Activated CD4-positive, alpha-beta memory T cell treated with anti-CD3 and anti-CD28 coated beads for 36 hours (primary cell): ENCODE data around the gene YIPF4. TPM values are rescaled to one million over a fixed set of nuclear protein-coding genes. Genes with fewer than 3 reads are reported as not detected.
A peak's percentile ranks its signal among the peaks of the same experiment; 100 is the strongest.
"Not testable (repeated sequence)": the region's sequence is repeated elsewhere in the genome, so short reads cannot be mapped to it uniquely, and the experiment has no call there.

Experiments
- CTCF ChIA-PET: fragments of 350-600 bp; sonication (Branson Sonifier 250); formaldehyde crosslinking; loops from one replicate; lab custom pipeline; 2021; ENCODE audit warnings: antibody characterized with exemption, inconsistent platforms; lab: Charles Lee
- POLR2A ChIA-PET: fragments of 350-600 bp; sonication (Branson Sonifier 250); formaldehyde crosslinking; loops from one replicate; lab custom pipeline; 2021; ENCODE audit warnings: antibody characterized with exemption; lab: Charles Lee
- DNase-seq: peaks from one replicate; pipeline ENCODE4 v3.0.0-alpha.2; 2020
- H3K27ac Mint-ChIP-seq: one replicate; pipeline ENCODE4 v1.8.0; 2021; ENCODE audit warnings: mixed read lengths
- H3K27me3 Mint-ChIP-seq: one replicate; pipeline ENCODE4 v1.8.0; 2021; ENCODE audit warnings: mixed read lengths
- H3K36me3 Mint-ChIP-seq: one replicate; pipeline ENCODE4 v1.8.0; 2021; ENCODE audit warnings: mixed read lengths
- H3K4me1 Mint-ChIP-seq: one replicate; pipeline ENCODE4 v1.8.0; 2021; ENCODE audit warnings: low read depth, mixed read lengths
- H3K4me3 Mint-ChIP-seq: one replicate; pipeline ENCODE4 v1.8.0; 2021; ENCODE audit warnings: mild to moderate bottlenecking, mixed read lengths
- H3K9me3 Mint-ChIP-seq: one replicate; pipeline ENCODE4 v1.8.0; 2021; ENCODE audit warnings: mixed read lengths
- intact Hi-C: fragments of 100-400 bp; cut with micrococcal nuclease; formaldehyde crosslinking; loops from one replicate; pipeline ENCODE4 v1.15.1; 2023
- total RNA-seq, 2 experiments: library from RNA; stranded (reverse); gene quantifications; one replicate each; pipeline ENCODE4 v1.2.3, GENCODE V29; 2021

The YIPF4 gene
- total RNA-seq, 2 experiments from 2014 or later = 43.5 to 44.3 TPM

DNA sequence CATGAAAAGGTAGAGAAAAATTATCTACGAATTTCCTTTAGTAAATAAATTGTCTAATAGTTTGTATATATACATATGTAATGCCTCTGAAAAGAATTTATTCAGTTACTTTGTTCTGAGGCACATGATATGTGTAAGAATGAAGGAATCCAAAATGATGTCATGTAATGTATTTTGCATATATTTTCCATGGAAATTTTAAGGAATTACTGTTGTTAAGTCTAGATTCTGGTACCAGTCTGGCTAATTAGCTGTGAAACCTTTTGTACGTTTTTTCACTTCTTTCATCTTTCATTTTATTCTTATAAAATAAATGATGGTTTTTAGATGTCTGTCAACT, 12.3 kb downstream of the YIPF4 start:
- intact Hi-C loops = no loop called here
- no peak overlapping the region for H3K27ac Mint-ChIP-seq
- H3K9me3 Mint-ChIP-seq = no peaks in the 10 kb centered on the region
- no peak overlapping the region for H3K4me3 Mint-ChIP-seq
- DNase-seq = no peak
- peaks cover 30% of the 10 kb centered on the region for H3K4me1 Mint-ChIP-seq
- ChIA-PET CTCF (no interaction called here), POLR2A (no interaction called here)
- peaks cover 12% of the 10 kb centered on the region for H3K36me3 Mint-ChIP-seq
- H3K27me3 Mint-ChIP-seq = no peaks in the 10 kb centered on the region

DNA sequence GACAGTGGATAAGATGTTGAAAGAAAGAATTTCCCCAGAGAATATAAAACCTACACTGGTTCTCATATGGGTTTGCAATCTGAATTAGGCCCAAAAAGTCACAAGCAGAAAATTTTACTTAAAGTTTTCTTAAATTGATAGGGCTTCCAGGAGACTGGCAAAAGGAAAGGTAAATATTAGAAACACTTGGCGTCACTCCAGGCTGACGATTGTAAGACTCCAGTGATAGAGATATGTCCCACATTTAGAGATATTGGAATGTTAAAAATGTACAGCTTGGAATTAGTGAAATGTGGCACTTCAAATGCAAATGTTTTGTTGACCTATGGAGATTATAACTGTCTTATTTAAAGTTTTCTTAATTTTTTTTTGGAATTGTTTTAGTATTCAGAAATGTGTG, 14.0 kb downstream of the YIPF4 start:
- POLR2A ChIA-PET = no interaction called here
- no peaks in the 10 kb centered on the region for H3K9me3 Mint-ChIP-seq
- H3K36me3 Mint-ChIP-seq = peaks cover 13% of the 10 kb centered on the region
- intact Hi-C loops = no loop called here
- H3K27ac Mint-ChIP-seq = no peak overlapping the region
- peaks cover 23% of the 10 kb centered on the region for H3K4me1 Mint-ChIP-seq
- H3K27me3 Mint-ChIP-seq = no peaks in the 10 kb centered on the region
- H3K4me3 Mint-ChIP-seq = no peak overlapping the region
- CTCF ChIA-PET = no interaction called here
- DNase-seq = no peak

DNA sequence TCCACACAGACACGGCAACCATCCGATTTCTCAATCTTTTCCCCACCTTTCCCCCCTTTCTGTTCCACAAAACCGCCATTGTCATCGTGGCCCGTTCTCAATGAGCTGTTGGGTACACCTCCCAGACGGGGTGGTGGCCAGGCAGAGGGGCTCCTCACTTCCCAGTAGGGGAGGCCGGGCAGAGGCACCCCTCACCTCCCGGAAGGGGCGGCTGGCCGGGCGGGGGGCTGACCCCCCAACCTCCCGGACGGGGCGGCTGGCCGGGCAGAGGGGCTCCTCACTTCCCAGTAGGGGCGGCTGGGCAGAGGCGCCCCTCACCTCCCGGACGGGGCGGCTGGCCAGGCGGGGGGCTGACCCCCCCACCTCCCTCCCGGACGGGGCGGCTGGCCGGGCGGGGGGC, 15.8 kb downstream of the YIPF4 start:
- POLR2A ChIA-PET, CTCF ChIA-PET, H3K27me3 Mint-ChIP-seq, H3K27ac Mint-ChIP-seq, intact Hi-C loops, H3K9me3 Mint-ChIP-seq, H3K4me3 Mint-ChIP-seq, DNase-seq: not testable (repeated sequence)
- Mint-ChIP-seq H3K36me3 (peaks cover 15% of the 10 kb centered on the region), H3K4me1 (peaks cover 13% of the 10 kb centered on the region)

DNA sequence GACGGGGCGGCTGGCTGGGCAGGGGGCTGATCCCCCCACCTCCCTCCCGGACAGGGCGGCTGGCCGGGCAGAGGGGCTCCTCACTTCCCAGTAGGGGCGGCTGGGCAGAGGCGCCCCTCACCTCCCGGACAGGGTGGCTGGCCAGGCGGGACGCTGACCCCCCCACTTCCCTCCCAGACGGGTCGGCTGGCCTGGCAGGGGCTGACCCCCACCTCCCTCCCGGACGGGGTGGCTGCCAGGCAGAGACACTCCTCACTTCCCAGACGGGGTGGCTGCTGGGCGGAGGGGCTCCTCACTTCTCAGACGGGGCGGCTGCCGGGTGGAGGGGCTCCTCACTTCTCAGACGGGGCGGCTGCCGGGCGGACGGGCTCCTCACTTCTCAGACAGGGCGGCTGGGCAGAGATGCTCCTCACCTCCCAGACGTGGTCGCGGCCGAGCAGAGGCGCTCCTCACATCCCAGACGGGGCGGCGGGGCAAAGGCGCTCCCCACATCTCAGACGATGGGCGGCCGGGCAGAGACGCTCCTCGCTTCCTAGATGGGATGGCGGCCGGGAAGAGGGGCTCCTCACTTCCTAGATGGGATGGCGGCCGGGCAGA, 16.4 kb downstream of the YIPF4 start:
- H3K27me3 Mint-ChIP-seq, H3K9me3 Mint-ChIP-seq, CTCF ChIA-PET, POLR2A ChIA-PET, DNase-seq, H3K4me1 Mint-ChIP-seq, H3K27ac Mint-ChIP-seq, H3K4me3 Mint-ChIP-seq, intact Hi-C loops: not testable (repeated sequence)
- peaks cover 15% of the 10 kb centered on the region for H3K36me3 Mint-ChIP-seq

DNA sequence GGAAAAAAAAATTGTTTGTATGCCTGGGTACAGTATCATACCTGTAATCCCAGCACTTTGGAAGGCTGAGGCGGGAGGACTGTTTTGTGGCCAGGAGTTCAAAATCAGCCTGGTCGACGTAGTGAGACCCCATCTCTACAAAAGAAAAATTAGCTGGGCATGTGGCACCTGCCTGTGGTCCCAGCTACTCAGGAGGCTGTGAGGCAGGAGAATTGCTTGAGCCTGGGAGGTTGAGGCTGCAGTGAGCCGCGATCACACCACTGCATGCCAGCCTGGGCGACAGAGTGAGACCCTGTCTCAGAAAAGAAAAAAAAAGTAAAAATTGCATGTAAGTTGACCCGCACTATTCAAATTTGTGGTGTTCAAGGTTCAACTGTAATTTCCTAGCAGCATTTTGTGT, 32.9 kb downstream of the YIPF4 start:
- Mint-ChIP-seq H3K27ac (no peak overlapping the region), H3K4me1 (no peaks in the 10 kb centered on the region), H3K4me3 (no peak overlapping the region), H3K27me3 (no peaks in the 10 kb centered on the region), H3K36me3 (peaks cover 5% of the 10 kb centered on the region), H3K9me3 (no peaks in the 10 kb centered on the region)
- POLR2A ChIA-PET = no interaction called here
- intact Hi-C loops = no loop called here
- CTCF ChIA-PET = no interaction called here
- no peak for DNase-seq

DNA sequence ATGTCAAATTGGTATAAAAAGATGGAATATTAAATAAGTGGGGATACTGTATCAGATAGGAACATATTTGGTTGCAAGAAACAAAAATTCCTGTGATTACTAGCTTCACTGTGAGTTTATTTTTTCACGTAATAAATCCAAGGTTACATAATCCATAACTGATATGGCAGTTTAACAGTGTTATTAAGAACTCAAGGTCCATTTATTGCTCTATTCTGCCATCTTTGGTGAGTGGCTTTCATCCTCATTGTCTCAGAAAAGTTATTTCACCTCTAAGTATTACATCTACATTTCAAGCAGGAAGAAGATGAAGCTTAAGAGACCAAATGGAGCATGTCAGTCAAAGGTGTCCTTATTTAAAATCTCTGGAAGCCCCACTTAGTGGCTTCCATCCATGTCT, 37.2 kb downstream of the YIPF4 start:
- Mint-ChIP-seq H3K36me3 (peaks cover 2% of the 10 kb centered on the region), H3K4me1 (no peaks in the 10 kb centered on the region), H3K27ac (no peak overlapping the region), H3K27me3 (no peaks in the 10 kb centered on the region), H3K4me3 (no peak overlapping the region), H3K9me3 (no peaks in the 10 kb centered on the region)
- ChIA-PET POLR2A (no interaction called here), CTCF (no interaction called here)
- DNase-seq = no peak
- intact Hi-C loops = no loop called here

DNA sequence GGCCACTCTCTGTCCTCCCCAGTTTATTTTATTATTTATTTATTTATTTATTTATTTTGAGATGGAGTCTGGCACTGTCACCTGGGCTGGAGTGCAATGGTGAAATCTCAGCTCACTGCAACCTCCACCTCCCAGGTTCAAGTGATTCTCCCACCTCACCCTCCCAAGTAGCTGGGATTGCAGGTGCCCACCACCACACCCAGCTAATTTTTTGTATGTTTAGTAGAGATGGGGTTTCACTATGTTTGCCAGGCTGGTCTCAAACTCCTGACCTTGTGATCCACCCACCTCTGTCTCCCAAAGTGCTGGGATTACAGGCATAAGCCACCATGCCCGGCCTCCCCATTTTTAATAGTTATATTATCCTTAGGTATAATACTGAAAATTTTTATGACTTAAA, 51.0 kb downstream of the YIPF4 start:
- H3K36me3 Mint-ChIP-seq, H3K27me3 Mint-ChIP-seq, DNase-seq, H3K27ac Mint-ChIP-seq, H3K4me3 Mint-ChIP-seq, intact Hi-C loops, H3K9me3 Mint-ChIP-seq, POLR2A ChIA-PET, CTCF ChIA-PET, H3K4me1 Mint-ChIP-seq: not testable (repeated sequence)

DNA sequence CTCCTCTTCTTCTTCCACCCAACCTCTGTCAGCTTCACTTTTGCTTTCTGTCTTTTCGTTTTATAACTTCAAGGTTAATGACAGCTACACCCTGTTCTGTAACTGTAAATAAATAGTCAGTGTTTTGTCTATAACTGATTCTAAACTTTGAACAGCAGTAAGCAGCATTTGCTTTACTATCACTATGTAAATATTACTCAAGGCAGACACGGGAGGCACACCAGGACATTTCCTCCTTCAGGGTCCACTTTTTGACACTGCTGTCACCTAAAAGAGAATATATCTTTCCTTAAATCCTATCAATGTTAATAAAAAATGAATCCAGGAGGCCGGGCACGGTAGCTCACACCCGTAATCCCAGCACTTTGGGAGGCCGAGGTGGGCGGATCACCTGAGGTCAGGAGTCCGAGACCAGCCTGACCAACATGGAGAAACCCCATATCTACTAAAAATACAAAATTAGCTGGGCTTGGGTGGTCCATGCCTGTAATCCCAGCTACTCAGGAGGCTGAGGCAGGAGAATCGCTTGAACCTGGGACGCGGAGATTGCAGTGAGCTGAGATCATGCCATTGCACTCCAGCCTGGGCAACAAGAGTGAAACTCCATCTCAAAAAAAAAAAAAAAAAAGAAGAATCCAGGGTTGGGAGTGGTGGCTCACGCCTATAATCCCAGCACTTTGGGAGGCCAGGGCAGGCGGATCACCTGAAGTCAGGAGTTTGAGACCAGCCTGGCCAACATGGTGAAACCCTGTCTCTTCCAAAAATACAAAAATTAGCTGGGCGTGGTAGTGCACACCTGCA, 51.7 kb downstream of the YIPF4 start:
- H3K4me1 Mint-ChIP-seq = not testable (repeated sequence)

DNA sequence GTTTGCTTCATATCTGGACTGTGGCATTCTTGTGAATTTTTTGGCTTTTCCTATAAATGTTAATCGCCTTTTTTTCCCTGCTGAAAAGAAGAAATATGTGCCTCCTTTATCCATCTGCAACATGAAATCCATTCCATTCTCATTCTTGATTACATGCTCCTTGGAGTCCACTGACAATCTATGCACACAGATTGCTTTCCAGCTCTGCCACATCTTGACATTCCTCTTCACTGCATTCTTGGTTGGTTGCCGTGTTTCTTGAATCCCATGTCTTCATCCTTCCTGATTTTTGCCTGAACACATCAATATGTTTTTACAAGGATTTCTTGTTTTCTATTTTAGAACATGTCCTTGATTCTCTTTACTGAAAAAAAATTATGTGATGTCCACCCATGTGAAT, 52.4 kb downstream of the YIPF4 start:
- ChIA-PET POLR2A (no interaction called here), CTCF (no interaction called here)
- H3K9me3 Mint-ChIP-seq = no peaks in the 10 kb centered on the region
- H3K27me3 Mint-ChIP-seq = no peaks in the 10 kb centered on the region
- H3K36me3 Mint-ChIP-seq = peaks cover 3% of the 10 kb centered on the region
- H3K4me1 Mint-ChIP-seq = no peaks in the 10 kb centered on the region
- intact Hi-C loops = no loop called here
- no peak overlapping the region for H3K27ac Mint-ChIP-seq
- no peak for DNase-seq
- H3K4me3 Mint-ChIP-seq = no peak overlapping the region

More for the DNA sequence above, 51.7 kb downstream of the YIPF4 start:
- POLR2A ChIA-PET, intact Hi-C loops, CTCF ChIA-PET, H3K27me3 Mint-ChIP-seq, H3K27ac Mint-ChIP-seq, DNase-seq, H3K36me3 Mint-ChIP-seq, H3K4me3 Mint-ChIP-seq, H3K9me3 Mint-ChIP-seq: not testable (repeated sequence)

DNA sequence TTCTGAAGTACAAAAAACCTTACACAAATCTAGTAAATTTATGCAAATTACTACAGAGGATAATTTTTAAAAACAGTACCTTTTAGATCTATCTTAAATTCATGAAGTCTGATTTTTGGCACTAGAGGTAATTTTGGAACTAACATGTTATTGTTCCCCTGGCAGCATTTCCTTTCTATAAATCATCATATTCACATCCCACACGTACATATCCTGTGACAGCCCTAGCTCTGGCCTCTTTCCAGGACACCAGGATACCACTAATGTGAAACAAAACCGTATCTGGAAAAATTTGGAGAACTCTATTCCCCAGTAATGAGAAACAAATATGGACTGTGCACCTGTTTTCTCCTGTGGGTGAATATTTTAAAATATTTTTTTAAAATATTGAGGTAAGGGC, 65.1 kb downstream of the YIPF4 start:
- POLR2A ChIA-PET = no interaction called here
- DNase-seq = no peak
- CTCF ChIA-PET = no interaction called here
- Mint-ChIP-seq H3K36me3 (no peaks in the 10 kb centered on the region), H3K27me3 (no peaks in the 10 kb centered on the region), H3K4me1 (no peaks in the 10 kb centered on the region), H3K9me3 (no peaks in the 10 kb centered on the region), H3K27ac (no peak overlapping the region), H3K4me3 (no peak overlapping the region)
- intact Hi-C loops = no loop called here

DNA sequence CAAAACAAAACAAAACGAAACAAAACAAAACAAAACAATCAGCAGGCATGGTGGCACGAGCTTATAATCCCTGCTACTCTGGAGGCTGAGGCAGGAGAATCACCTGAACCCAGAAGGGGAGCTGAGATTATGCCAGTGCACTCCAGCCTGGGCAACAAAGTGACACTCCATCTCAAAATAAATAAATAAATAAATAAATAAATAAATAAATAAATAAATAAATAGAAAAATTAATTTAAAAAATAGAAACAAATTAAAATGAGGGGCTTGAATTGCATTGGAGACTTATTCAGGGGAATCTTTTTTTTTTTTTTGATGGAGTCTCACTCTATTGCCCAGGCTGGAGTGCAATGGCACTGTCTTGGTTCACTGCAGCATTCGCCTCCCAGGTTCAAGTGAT, 73.1 kb downstream of the YIPF4 start:
- DNase-seq, H3K9me3 Mint-ChIP-seq, CTCF ChIA-PET, H3K27me3 Mint-ChIP-seq, H3K4me1 Mint-ChIP-seq, H3K36me3 Mint-ChIP-seq, POLR2A ChIA-PET, H3K4me3 Mint-ChIP-seq, H3K27ac Mint-ChIP-seq: not testable (repeated sequence)
- intact Hi-C loops = loop anchor here (10.0 kb wide), 1 partner anchor 316 kb away; the partner anchor contains the start of gene DPY30

DNA sequence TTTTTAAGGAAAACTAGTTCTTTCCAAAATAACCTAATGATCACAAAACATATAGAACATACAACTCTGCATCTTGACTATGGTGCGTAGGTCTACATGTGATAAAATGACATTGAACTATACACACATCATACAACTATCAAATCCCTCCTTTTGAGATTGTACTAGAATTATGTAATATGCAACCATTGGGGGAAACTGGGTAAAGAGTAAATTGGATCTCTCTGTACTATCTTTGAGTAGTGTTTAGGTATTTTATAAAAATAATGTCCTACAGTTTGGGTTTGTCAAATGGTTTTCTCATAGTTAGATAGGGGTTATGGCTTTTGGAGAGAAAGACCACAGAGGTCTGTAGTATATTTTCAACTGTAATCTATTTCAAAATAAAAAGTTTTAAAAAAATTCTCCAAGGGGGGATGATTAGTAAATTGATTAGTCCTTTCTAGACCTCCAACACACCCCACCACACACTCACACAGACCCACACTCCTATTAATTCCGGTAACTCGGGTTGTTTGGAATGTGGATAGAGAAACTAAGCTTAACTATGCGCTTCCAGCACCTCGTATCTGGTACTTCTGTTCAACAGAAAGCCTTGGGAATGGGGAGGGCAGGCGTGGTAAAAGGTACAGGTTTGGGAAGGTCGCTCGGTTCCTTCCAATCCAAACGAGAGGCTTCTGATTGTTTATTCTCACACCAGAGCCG, 78.4 kb downstream of the YIPF4 start:
- DNase-seq = no peak
- Mint-ChIP-seq H3K27ac (peak overlapping the region; percentile 84), H3K9me3 (no peaks in the 10 kb centered on the region), H3K36me3 (peaks cover 12% of the 10 kb centered on the region), H3K4me3 (peak overlapping the region; percentile 84), H3K27me3 (no peaks in the 10 kb centered on the region), H3K4me1 (peaks cover 31% of the 10 kb centered on the region)
- ChIA-PET POLR2A (interaction anchor here (0.7 to 2.3 kb wide), 5 partner anchors 38 to 403 kb away, joined by 3 to 7 read pairs (median 3); partner anchors contain the start of genes SLC30A6, SPAST and YIPF4), CTCF (no interaction called here)
- intact Hi-C loops = loop anchor here (2.0 to 10.0 kb wide), 3 partner anchors 79 to 966 kb away; partner anchors contain the start of genes DPY30 and YIPF4
